Mucosa of stomach (tissue), 1 donor: ENCODE measurements around the gene SLC46A3.
A peak's percentile ranks its signal among the peaks of the same experiment; 100 is the strongest.

Source experiments
- H3K27me3 ChIP-seq: one replicate; pipeline ENCODE4 v1.7.0; 2013; ENCODE audit warnings: mild to moderate bottlenecking, low read length; ENCODE audit not compliant: control insufficient read depth, insufficient read depth
- H3K36me3 ChIP-seq: one replicate; pipeline ENCODE4 v1.7.0; 2013; ENCODE audit warnings: low read length; ENCODE audit not compliant: control insufficient read depth, insufficient read depth
- H3K4me1 ChIP-seq: one replicate; pipeline ENCODE4 v1.7.0; 2013; ENCODE audit warnings: mild to moderate bottlenecking, low read length; ENCODE audit not compliant: control insufficient read depth, insufficient read depth
- H3K4me3 ChIP-seq: one replicate; pipeline ENCODE4 v1.7.0; 2013; ENCODE audit warnings: low read length
- H3K9ac ChIP-seq: one replicate; pipeline ENCODE4 v1.7.0; 2013; ENCODE audit warnings: mild to moderate bottlenecking, low read length, moderate library complexity
- H3K9me3 ChIP-seq: one replicate; pipeline ENCODE4 v1.7.0; 2013; ENCODE audit warnings: mild to moderate bottlenecking, low read length, moderate library complexity; ENCODE audit not compliant: control insufficient read depth
- donor health status: Pancreatic carcinoma.

Gene SLC46A3, protein sequence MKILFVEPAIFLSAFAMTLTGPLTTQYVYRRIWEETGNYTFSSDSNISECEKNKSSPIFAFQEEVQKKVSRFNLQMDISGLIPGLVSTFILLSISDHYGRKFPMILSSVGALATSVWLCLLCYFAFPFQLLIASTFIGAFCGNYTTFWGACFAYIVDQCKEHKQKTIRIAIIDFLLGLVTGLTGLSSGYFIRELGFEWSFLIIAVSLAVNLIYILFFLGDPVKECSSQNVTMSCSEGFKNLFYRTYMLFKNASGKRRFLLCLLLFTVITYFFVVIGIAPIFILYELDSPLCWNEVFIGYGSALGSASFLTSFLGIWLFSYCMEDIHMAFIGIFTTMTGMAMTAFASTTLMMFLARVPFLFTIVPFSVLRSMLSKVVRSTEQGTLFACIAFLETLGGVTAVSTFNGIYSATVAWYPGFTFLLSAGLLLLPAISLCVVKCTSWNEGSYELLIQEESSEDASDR

DNA sequence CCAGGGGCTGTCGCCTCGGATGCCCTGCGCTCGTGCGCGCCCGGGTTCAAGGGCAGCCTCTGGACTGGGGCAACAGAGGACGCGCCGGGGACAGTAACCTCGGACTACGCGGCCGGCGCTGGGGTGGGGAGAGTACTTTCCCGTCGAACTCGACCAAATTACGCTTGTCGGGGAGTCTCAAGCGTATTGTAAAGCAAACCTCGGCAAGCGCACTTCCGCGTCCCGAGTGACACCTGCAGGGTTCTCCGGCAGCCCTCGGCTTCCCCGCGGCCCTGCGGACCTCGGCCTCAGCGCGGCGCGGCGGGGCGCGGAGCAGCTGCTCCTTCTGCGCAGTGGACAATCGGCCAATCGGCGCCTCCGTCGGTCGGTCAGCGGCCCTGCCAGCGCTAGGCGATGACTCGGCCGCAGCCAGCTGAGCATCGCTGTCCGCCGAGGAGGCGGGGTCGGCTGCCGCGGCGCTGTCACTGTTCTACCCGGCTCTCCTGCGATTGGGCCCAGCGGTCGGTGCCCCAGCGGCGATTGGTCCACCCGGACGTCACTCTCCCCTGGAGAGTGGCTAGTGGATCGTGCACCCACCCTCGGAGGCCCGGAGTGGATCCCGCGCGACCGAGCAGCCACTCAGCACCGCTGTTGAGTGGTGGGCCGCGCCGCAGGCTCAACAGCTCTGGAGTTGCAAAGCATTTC is at the start of gene SLC46A3:
Gene SLC46A3 (minus strand): TSS at position 428 of the 684 bp plus-strand sequence. CDS start 972 bp downstream, outside the sequence.
- Histone ChIP-seq H3K4me1 (peaks cover 14% of the 10 kb centered on the region), H3K9ac (peak within 1 kb of the TSS; percentile 76), H3K36me3 (no peaks in the 10 kb centered on the region), H3K9me3 (no peaks in the 10 kb centered on the region), H3K4me3 (peak within 1 kb of the TSS; percentile 82), H3K27me3 (no peaks in the 10 kb centered on the region)

DNA sequence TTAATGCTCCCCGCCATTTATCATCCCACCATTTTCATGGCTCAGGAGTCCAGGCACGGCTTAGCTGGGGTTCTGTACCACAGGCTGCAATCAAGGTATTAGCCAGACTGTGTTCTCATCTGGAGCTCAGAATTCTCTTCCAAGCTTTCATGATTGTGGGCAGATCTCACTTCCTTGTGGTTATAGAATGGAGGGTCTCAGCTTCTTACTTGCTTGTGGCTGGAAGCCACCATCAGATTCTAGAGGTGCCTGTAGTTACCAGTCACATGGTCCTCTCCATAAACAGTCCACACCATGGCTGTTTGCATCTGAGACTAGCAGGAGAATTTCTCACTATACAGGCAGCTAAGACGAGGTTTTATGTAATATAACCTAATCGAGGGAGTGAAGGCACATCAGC is 45.1 kb upstream of the SLC46A3 start:
- no peak overlapping the region for H3K4me3 ChIP-seq
- H3K9ac ChIP-seq = no peak overlapping the region
- H3K27me3 ChIP-seq = no peaks in the 10 kb centered on the region
- no peaks in the 10 kb centered on the region for H3K9me3 ChIP-seq
- no peaks in the 10 kb centered on the region for H3K36me3 ChIP-seq
- H3K4me1 ChIP-seq = no peaks in the 10 kb centered on the region

- Histone ChIP-seq H3K4me1 (no peaks in the 10 kb centered on the region), H3K36me3 (no peaks in the 10 kb centered on the region), H3K4me3 (no peak overlapping the region), H3K27me3 (no peaks in the 10 kb centered on the region), H3K9me3 (no peaks in the 10 kb centered on the region), H3K9ac (no peak overlapping the region)
Measured at GRCh38 chr13:28761586-28761985, 42.8 kb upstream of the SLC46A3 start.

- H3K36me3 ChIP-seq = no peaks in the 10 kb centered on the region
- no peaks in the 10 kb centered on the region for H3K27me3 ChIP-seq
- no peaks in the 10 kb centered on the region for H3K9me3 ChIP-seq
- no peak overlapping the region for H3K4me3 ChIP-seq
- no peak overlapping the region for H3K9ac ChIP-seq
- no peaks in the 10 kb centered on the region for H3K4me1 ChIP-seq
Measured at GRCh38 chr13:28755546-28755870, 36.7 kb upstream of the SLC46A3 start.

- Histone ChIP-seq H3K4me3 (no peak overlapping the region), H3K36me3 (no peaks in the 10 kb centered on the region), H3K9me3 (no peaks in the 10 kb centered on the region), H3K4me1 (no peaks in the 10 kb centered on the region), H3K9ac (no peak overlapping the region), H3K27me3 (no peaks in the 10 kb centered on the region)
Measured at GRCh38 chr13:28754698-28755545, 36.2 kb upstream of the SLC46A3 start.

DNA sequence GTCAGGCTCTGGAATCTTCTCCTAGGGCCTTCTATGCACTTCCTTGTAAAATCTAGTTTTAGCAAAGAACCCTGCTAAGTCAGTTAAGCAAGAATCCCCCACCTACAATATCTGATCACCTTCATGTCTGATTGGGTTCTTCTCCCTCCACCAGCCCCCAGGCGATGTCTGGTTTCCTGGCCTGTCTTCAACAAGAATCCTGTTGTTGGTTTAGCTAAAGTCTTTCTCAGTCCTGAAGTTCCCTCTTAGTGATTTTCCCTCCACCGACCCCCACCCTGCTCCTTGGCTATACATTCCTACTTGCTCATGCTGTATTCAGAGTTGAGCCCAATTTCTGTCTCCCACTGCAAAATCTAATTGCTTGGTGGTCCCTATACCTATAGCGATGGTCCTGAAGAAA is 35.2 kb upstream of the SLC46A3 start:
- Histone ChIP-seq H3K27me3 (no peaks in the 10 kb centered on the region), H3K4me3 (no peak overlapping the region), H3K36me3 (no peaks in the 10 kb centered on the region), H3K9ac (no peak overlapping the region), H3K4me1 (no peaks in the 10 kb centered on the region), H3K9me3 (no peaks in the 10 kb centered on the region)

GRCh38 chr13:28753208-28753892 is 34.6 kb upstream of the SLC46A3 start:
- no peak overlapping the region for H3K9ac ChIP-seq
- no peak overlapping the region for H3K4me3 ChIP-seq
- H3K36me3 ChIP-seq = no peaks in the 10 kb centered on the region
- H3K27me3 ChIP-seq = no peaks in the 10 kb centered on the region
- no peaks in the 10 kb centered on the region for H3K9me3 ChIP-seq
- H3K4me1 ChIP-seq = no peaks in the 10 kb centered on the region

DNA sequence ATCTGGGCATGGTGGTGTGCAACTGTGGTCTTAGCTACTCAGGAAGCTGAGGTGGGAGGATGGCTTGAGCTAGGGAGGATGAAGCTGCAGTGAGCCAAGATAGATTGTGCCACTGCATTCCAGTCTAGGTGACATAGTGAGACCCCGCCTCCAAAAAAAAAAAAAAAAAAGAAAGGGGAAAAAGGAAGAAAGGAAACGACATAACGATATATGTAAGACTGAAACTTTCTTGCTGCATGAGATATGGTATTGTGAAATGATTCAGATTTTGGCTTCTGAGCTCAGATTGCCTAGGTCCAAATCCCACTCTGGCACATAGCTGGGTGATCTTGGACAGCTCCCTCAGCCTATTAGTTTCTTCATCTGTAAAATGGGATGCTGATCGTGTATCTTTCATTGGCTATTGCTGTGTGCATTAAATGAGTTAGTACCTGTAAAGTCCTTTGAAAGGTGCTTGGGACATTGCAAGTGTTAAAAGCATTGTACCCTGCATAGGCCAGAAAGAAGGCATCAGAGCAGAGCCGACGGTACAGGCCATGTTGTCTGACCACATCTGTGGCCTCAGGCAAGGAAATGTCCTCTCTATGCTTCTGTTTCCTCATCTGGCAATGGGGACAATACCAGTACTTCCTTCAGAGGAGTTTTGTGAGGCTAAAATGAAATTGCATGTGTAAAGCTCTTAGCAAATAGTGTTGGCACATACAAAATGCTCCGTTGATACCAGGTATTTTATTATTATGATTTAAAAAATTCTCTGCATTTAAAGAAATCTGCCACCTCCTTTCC is 32.6 kb upstream of the SLC46A3 start:
- H3K4me3 ChIP-seq = no peak overlapping the region
- no peaks in the 10 kb centered on the region for H3K4me1 ChIP-seq
- H3K27me3 ChIP-seq = no peaks in the 10 kb centered on the region

DNA sequence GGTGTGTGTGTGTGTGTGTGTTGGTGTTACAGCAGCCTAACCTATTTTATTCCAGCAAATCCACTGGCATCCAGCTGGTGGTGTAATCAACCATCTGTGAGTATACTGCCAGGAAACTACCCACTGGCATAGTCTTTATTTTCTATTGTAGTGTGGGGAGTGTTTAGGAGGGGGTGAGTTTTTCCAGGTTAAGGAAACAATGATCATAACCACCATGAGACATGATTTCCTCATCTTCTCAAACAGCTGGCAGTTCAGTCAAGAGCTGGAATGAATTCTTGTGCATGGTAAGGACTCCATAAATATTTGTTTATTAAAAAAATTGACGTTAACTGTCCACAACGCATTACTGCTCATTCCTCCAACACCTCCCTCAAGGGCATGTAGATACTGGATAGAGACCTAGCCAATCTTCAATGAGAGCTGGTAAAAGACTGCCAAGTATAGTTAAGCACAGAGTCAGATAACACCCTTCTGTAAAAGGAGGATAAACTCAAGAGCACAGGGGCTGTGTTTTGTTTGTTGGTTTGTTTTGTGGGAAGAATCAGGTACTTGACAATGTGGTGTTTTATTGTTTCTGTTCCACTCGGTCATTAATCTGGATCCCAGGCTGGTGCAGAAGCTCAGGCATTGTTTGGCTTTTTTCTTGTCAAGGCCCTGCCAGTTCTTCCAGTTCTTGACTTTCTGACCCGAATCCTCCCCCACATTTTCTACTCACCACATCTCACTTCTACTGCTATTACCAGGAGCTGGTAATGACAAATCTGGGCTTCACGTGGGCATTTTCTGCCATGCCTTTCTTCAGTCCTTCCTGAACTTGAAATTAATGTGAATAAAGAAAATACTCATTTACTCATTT is 31.6 kb upstream of the SLC46A3 start:
- no peaks in the 10 kb centered on the region for H3K36me3 ChIP-seq
- H3K9ac ChIP-seq = no peak overlapping the region
- H3K27me3 ChIP-seq = no peaks in the 10 kb centered on the region
- no peaks in the 10 kb centered on the region for H3K4me1 ChIP-seq
- H3K4me3 ChIP-seq = no peak overlapping the region
- no peaks in the 10 kb centered on the region for H3K9me3 ChIP-seq

More for the DNA sequence above, 32.6 kb upstream of the SLC46A3 start:
- Histone ChIP-seq H3K9ac (no peak overlapping the region), H3K36me3 (no peaks in the 10 kb centered on the region), H3K9me3 (no peaks in the 10 kb centered on the region)

GRCh38 chr13:28747851-28748250 is 29.1 kb upstream of the SLC46A3 start:
- no peaks in the 10 kb centered on the region for H3K36me3 ChIP-seq
- no peaks in the 10 kb centered on the region for H3K9me3 ChIP-seq
- H3K4me3 ChIP-seq = no peak overlapping the region
- H3K9ac ChIP-seq = no peak overlapping the region
- no peaks in the 10 kb centered on the region for H3K4me1 ChIP-seq
- no peaks in the 10 kb centered on the region for H3K27me3 ChIP-seq
